Measurements from ENCODE around the gene UST. TPM values are rescaled to one million over a fixed set of nuclear protein-coding genes. Genes with fewer than 3 reads are reported as not detected.

The UST gene
- total RNA-seq (2022; extraction: Qiagen RNA extraction; ENCODE audit: low read depth) = 2.6 to 4.3 TPM (median 4.0 TPM) in 5 replicates

GRCh38 chr6:148746363-148747144 is at the start of gene UST:
Gene UST, plus strand, starts transcription at chr6:148747030. Its CDS starts 401 bp downstream, at chr6:148747431.

